HEK293T (cell line): ENCODE data around the gene CLCNKA.

Source experiments
- CTCF ChIA-PET: fragments of 350-600 bp; formaldehyde crosslinking; extraction: SDS; loops from one replicate; lab custom pipeline; 2021; ENCODE audit warnings: antibody characterized with exemption, inconsistent platforms; lab: Yijun Ruan, JAX
- POLR2A ChIA-PET: fragments of 350-600 bp; formaldehyde crosslinking; extraction: SDS; loops from one replicate; lab custom pipeline; 2020; ENCODE audit warnings: antibody characterized with exemption, inconsistent platforms; lab: Yijun Ruan, JAX
- DNase-seq: peaks from one replicate; pipeline ENCODE4 v3.0.0; 2012; ENCODE audit warnings: mixed read lengths; ENCODE audit errors: extremely low spot score
- ARNT ChIP-seq: fragments of 450-650 bp; IDR thresholded peaks from 2 replicates; pipeline ENCODE4 v1.6.1; 2017; ENCODE audit warnings: mild to moderate bottlenecking
- BHLHE40 ChIP-seq: fragments of 450-650 bp; IDR thresholded peaks from 2 replicates; pipeline ENCODE4 v1.6.1; 2016; ENCODE audit warnings: mild to moderate bottlenecking, moderate library complexity, borderline replicate concordance
- CTBP1 ChIP-seq: fragments of 450-650 bp; IDR thresholded peaks from 2 replicates; pipeline ENCODE4 v1.6.1; 2016; ENCODE audit warnings: borderline replicate concordance
- ELF4 ChIP-seq: fragments of 450-650 bp; IDR thresholded peaks from 2 replicates; pipeline ENCODE4 v1.6.1; 2017; ENCODE audit warnings: antibody characterized with exemption
- FOXA1 ChIP-seq: fragments of 450-650 bp; IDR thresholded peaks from 2 replicates; pipeline ENCODE4 v1.6.1; 2016; ENCODE audit warnings: mild to moderate bottlenecking
- FOXK2 ChIP-seq: fragments of 450-650 bp; IDR thresholded peaks from 2 replicates; pipeline ENCODE4 v1.6.1; 2016; ENCODE audit warnings: mild to moderate bottlenecking
- FOXM1 ChIP-seq: fragments of 450-650 bp; IDR thresholded peaks from 2 replicates; pipeline ENCODE4 v1.6.1; 2017; ENCODE audit warnings: mild to moderate bottlenecking, borderline replicate concordance
- HDGF ChIP-seq: fragments of 450-650 bp; IDR thresholded peaks from 2 replicates; pipeline ENCODE4 v1.6.1; 2017; ENCODE audit warnings: antibody characterized with exemption, borderline replicate concordance
- L3MBTL2 ChIP-seq: fragments of 450-650 bp; conservative IDR thresholded peaks from 2 replicates; pipeline ENCODE4 v1.6.1; 2016; ENCODE audit warnings: mild to moderate bottlenecking
- LEF1 ChIP-seq: fragments of 450-650 bp; IDR thresholded peaks from 2 replicates; pipeline ENCODE4 v1.6.1; 2017; ENCODE audit warnings: mild to moderate bottlenecking, borderline replicate concordance
- NFRKB ChIP-seq: fragments of 450-650 bp; IDR thresholded peaks from 2 replicates; pipeline ENCODE4 v1.6.1; 2016; ENCODE audit warnings: mild to moderate bottlenecking, moderate library complexity
- SP1 ChIP-seq: fragments of 450-650 bp; IDR thresholded peaks from 2 replicates; pipeline ENCODE4 v1.6.1; 2017
- SUZ12 ChIP-seq: fragments of 450-650 bp; IDR thresholded peaks from 2 replicates; pipeline ENCODE4 v1.6.1; 2016; ENCODE audit warnings: mild to moderate bottlenecking
- TARDBP ChIP-seq: fragments of 450-650 bp; IDR thresholded peaks from 2 replicates; pipeline ENCODE4 v1.6.1; 2016
- ZNF384 ChIP-seq: fragments of 450-650 bp; IDR thresholded peaks from 2 replicates; pipeline ENCODE4 v1.6.1; 2016
- TF ChIP-seq, protein P1 (sequence below): fragments of 450-650 bp; IDR thresholded peaks from 2 replicates; pipeline ENCODE4 v1.6.1; 2016

Gene CLCNKA

DNA sequence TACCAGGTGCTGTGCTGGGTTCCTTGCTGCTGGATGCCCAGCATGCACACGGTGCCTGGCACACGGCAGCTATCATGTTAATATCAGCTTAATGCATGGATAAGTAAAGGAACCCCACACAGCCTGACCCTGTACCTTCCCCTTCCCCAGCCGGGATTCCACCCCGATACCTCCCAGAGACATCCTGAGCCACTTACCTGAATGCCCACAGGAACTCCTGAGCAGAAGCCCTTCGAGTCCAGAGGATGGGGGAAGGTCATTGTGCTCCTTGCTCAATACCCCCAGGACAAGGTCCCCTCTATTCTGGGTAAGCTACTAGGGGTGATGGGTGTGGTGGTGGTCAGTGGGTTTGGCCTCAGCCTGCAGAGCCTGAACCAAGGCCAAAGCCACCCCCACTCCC lies 50.3 kb downstream of the CLCNKA start:
- DNase-seq: no peak
- CTCF ChIA-PET: interaction anchor here (0.6 to 2.0 kb wide), 3 partner anchors 10 to 171 kb away, joined by 3 to 8 read pairs (median 6); no protein-coding TSS in a partner anchor
- TF ChIP-seq FOXK2 (no peak), BHLHE40 (no peak), FOXM1 (no peak), L3MBTL2 (no peak), ARNT (no peak), TARDBP (no peak), SP1 (no peak), FOXA1 (no peak), SUZ12 (no peak), HDGF (no peak), NFRKB (no peak), CTBP1 (no peak), ZNF384 (no peak)
- TF ChIP-seq, protein P1, sequence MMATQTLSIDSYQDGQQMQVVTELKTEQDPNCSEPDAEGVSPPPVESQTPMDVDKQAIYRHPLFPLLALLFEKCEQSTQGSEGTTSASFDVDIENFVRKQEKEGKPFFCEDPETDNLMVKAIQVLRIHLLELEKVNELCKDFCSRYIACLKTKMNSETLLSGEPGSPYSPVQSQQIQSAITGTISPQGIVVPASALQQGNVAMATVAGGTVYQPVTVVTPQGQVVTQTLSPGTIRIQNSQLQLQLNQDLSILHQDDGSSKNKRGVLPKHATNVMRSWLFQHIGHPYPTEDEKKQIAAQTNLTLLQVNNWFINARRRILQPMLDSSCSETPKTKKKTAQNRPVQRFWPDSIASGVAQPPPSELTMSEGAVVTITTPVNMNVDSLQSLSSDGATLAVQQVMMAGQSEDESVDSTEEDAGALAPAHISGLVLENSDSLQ: no peak
- POLR2A ChIA-PET: interaction anchor here (1.0 kb wide), 1 partner anchor 165 kb away, joined by 3 read pairs; the partner anchor contains the start of gene CPLANE2

DNA sequence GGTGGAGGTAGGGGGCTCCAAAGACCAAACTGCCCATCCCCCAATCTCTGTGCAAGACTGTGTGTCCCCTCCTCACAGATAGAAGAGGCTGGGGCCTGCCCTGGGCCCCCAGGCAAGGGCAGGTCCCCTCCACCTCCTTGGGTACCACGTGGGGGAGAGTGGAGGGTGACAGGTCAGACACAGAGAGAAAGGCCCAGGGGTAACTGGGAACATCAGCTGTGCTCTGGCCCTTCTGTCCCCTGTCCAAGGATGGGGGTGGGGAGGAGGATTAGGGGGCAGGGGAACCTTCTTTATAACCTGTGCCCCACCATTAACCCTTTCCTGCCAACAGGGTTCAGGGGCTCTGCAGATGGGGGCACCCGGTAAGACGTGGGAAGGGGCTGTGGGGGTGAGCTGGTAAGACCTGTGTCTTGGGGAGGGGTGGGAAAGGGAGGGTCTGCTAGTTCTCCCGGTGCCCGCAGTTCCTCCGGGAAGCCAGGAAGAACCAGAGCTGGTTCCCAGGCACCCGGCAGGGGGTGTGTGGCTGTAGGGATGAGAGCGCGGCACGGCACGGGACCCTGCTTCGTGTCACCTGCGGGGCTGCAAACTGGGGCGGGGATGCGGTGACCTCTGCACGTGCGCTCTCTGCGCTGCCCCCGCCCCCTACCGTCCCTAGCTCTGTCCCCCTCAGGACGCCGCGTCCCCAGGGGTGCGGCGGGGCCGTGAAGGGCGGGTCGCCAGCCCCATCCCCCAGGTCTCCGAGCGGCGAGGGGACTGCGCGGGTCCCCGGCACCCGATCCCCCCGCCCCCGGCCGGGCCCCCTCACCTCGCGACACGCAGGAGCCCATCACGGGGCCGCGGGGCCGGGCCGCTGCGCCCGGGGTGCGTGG lies 51.0 kb downstream of the CLCNKA start:
- peak; percentile 24 for DNase-seq
- POLR2A ChIA-PET: interaction anchor here (1.0 kb wide), 2 partner anchors 69 to 164 kb away, joined by 3 read pairs; partner anchors contain the start of gene CPLANE2
- CTCF ChIA-PET: interaction anchor here (0.6 to 2.0 kb wide), 10 partner anchors 9 to 315 kb away, joined by 3 to 6 read pairs (median 4); no protein-coding TSS in a partner anchor
- TF ChIP-seq TARDBP (no peak), CTBP1 (no peak), ARNT (no peak), ZNF384 (no peak), SP1 (no peak), FOXK2 (no peak), L3MBTL2 (no peak; the same call in 1 of the 2 replicates), BHLHE40 (no peak), NFRKB (no peak), LEF1 (no peak), ELF4 (no peak), HDGF (no peak), SUZ12 (no peak), FOXA1 (no peak), FOXM1 (no peak)
- TF ChIP-seq, protein P1: no peak

DNA sequence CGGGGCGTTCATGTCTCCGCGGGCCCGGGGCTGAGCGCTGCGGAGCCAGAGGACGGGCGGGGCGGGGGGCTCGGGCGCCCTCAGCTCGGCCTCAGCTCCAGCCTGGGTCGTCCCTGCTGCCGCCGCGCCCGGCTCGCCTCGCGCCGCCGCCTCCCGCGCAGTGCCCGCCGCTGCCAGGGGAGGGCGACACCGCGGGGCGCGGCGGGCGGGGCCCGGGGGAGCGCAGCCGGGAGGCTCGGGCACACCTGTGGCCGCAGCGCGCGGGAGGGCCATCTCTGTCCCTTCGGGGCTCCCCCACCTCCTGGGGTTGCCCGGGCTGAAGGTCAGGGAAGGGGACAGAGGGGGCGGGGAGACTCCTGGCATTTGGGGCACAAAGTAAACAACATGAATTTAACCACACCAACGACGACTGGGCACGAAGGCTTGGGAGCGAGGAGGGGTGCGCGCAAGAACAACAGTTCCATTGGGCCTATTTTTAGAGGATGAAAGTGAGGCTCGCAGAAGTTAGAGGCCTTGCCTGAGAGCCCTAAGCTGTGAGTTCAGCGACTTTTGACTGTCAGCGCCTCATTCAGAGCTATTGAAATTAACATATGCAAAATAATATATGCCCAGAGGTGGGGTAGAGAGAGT lies 51.8 kb downstream of the CLCNKA start, which contains the start of gene FAM131C:
FAM131C (minus strand) TSS at position 162 of the 630 bp plus-strand sequence. CDS start 209 bp downstream, outside the sequence.
- DNase-seq: peak; percentile 79
- CTCF ChIA-PET: interaction anchor here (0.6 to 2.0 kb wide), 11 partner anchors 9 to 315 kb away, joined by 3 to 6 read pairs (median 4); no protein-coding TSS in a partner anchor
- 0 out of 2 replicates have a peak, but pooled peaks have one; percentile 32 for TF ChIP-seq FOXM1
- no peak for TF ChIP-seq FOXK2
- TF ChIP-seq CTBP1: no peak
- no peak for TF ChIP-seq SP1
- 0 out of 2 replicates have a peak, but pooled peaks have one; percentile 32 for TF ChIP-seq ARNT
- no peak for TF ChIP-seq TARDBP
- TF ChIP-seq FOXA1: no peak
- no peak for TF ChIP-seq LEF1
- TF ChIP-seq SUZ12: no peak
- TF ChIP-seq, protein P1: no peak
- POLR2A ChIA-PET: interaction anchor here (0.6 to 1.0 kb wide), 3 partner anchors 9 to 100 kb away, joined by 3 read pairs; no protein-coding TSS in a partner anchor

DNA sequence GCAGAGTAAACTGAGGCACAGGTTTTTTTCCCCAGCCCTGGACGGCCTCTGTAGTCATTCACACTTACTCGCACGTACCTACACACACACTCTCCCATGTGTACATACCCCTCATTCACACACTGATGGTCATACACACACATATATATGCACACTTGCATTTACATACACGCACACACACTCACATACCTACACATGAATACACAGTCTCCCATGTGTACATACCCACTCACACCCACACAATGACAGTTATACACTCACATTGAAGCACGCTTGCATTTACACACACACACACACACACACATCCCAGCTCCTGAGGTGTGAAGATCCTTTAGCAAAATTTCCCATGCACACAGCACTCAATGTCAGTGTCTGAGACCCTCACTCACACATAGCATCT lies 52.4 kb downstream of the CLCNKA start:
- TF ChIP-seq, protein P1: no peak
- TF ChIP-seq NFRKB: no peak
- no peak for TF ChIP-seq FOXM1
- TF ChIP-seq TARDBP: no peak
- TF ChIP-seq L3MBTL2: no peak
- no peak for TF ChIP-seq FOXA1
- no peak for TF ChIP-seq ZNF384
- no peak for TF ChIP-seq SUZ12
- ChIA-PET POLR2A (interaction anchor here (0.9 kb wide), 1 partner anchor 8 kb away, joined by 3 read pairs; no protein-coding TSS in a partner anchor), CTCF (interaction anchor here (0.6 to 1.2 kb wide), 3 partner anchors 12 to 197 kb away, joined by 3 to 4 read pairs (median 3); no protein-coding TSS in a partner anchor)
- no peak for DNase-seq
